HG02981 (cell line): ENCODE data around the gene GPR15LG.
"Not testable (repeated sequence)": the region's sequence is repeated elsewhere in the genome, so short reads cannot be mapped to it uniquely, and the experiment has no call there.

Experiments used
- ATAC-seq: cut with Tn5 transposase; IDR thresholded peaks from one replicate; pipeline ENCODE4 v1.9.1; 2021; ENCODE audit warnings: mild to moderate bottlenecking, moderate library complexity; ENCODE audit not compliant: unreplicated experiment

The GPR15LG gene

GRCh38 chr10:84173501-84173929, at the start of gene GPR15LG:
TSS of gene GPR15LG (plus strand) at chr10:84173801. CDS start at chr10:84173852, 51 bp downstream.
- ATAC-seq: peak; percentile 38

- not testable (repeated sequence) for ATAC-seq
Measured at GRCh38 chr10:84125910-84126784, 47.5 kb upstream of the GPR15LG start.

GRCh38 chr10:84126785-84127167, 46.8 kb upstream of the GPR15LG start:
- no peak for ATAC-seq

GRCh38 chr10:84135836-84136235, 37.8 kb upstream of the GPR15LG start:
- ATAC-seq: no peak

GRCh38 chr10:84137811-84138210, 35.8 kb upstream of the GPR15LG start:
- no peak for ATAC-seq

- ATAC-seq: no peak
Measured at GRCh38 chr10:84138478-84139125, 35.0 kb upstream of the GPR15LG start.

GRCh38 chr10:84139126-84140035, 34.2 kb upstream of the GPR15LG start, which contains the start of gene GHITM:
TSS of gene GHITM (plus strand) at chr10:84139509. CDS start at chr10:84141501, 1,992 bp downstream.
- ATAC-seq: peak; percentile 98

GRCh38 chr10:84140036-84140379, 33.6 kb upstream of the GPR15LG start:
- ATAC-seq: no peak

GRCh38 chr10:84147347-84147746, 26.3 kb upstream of the GPR15LG start:
- no peak for ATAC-seq

- ATAC-seq: peak; percentile 55
Measured at GRCh38 chr10:84148006-84148597, 25.5 kb upstream of the GPR15LG start.

- ATAC-seq: no peak
Measured at GRCh38 chr10:84149854-84150253, 23.7 kb upstream of the GPR15LG start.

GRCh38 chr10:84152769-84153168, 20.8 kb upstream of the GPR15LG start:
- ATAC-seq: no peak

- ATAC-seq: no peak
Measured at GRCh38 chr10:84155521-84155920, 18.1 kb upstream of the GPR15LG start.

GRCh38 chr10:84156009-84156408, 17.6 kb upstream of the GPR15LG start:
- ATAC-seq: no peak

GRCh38 chr10:84156768-84157167, 16.8 kb upstream of the GPR15LG start:
- ATAC-seq: no peak

- no peak for ATAC-seq
Measured at GRCh38 chr10:84158061-84158460, 15.5 kb upstream of the GPR15LG start.

GRCh38 chr10:84158550-84158949, 15.1 kb upstream of the GPR15LG start:
- ATAC-seq: no peak

GRCh38 chr10:84159076-84159685, 14.4 kb upstream of the GPR15LG start:
- ATAC-seq: no peak

GRCh38 chr10:84160663-84161362, 12.8 kb upstream of the GPR15LG start:
- no peak for ATAC-seq

- no peak for ATAC-seq
Measured at GRCh38 chr10:84163996-84164395, 9.6 kb upstream of the GPR15LG start.
